ENCODE data around the gene CYB561A3. TPM values are rescaled to one million over a fixed set of nuclear protein-coding genes. Genes with fewer than 3 reads are reported as not detected.

Gene CYB561A3
- total RNA-seq, 4 donors from 2014 or later: 11.3 to 43.6 (median 21.2) TPM

DNA sequence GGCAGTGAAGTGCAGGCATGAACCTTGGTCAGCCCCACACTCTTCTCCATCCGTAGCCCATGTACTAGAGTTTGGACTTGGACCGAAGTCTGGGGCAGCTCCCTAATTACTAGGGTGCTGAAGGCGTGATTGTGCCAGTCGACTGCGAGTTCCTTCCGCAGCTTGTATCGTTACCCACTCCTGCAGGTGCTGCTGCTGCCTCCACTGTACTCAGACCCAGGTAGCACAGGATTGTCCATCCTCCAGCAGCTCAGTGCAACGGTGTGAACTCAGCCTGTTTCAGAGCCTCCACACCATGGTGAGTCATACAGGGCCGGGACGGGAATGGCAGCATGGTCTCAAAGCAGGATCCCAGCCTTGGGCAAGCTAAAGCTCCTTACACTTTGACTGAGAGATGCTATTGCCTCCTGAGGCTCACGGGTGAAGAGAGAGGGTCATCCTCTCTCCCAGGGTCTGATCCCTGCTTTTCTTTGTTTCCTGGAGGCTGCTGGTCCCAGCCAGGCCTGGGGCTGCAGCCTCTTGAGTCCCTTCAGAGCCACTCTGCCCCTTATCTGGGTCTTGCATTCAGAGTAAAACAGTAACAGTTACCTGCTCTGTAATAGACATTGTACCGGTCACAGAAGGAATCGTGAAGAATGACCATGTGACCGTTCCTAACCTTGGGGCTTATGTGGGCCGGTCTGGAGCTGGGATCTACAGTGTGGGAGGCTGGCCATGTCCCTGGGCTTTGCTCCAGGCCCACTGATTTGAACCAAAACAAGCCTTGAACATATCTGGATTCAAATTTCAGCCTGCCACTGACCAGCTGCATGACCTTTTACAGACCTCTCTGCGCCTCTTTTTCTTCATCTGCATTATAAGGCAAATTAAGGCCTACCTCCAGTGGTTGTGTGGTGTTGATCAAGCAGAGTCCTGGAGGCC, 27.0 kb downstream of the CYB561A3 start:
- intact Hi-C loops (cut with DNase I; ENCODE audit: low total_unique reads): no loop called here
- Histone ChIP-seq H3K27ac (peak overlapping the region; percentile 55 to 93), H3K36me3 (no peaks in the 10 kb centered on the region), H3K9me3 (no peaks in the 10 kb centered on the region), H3K27me3 (no peaks in the 10 kb centered on the region), H3K4me1 (peaks cover 0 to 21% of the 10 kb centered on the region in 2 donors), H3K4me3 (no peak overlapping the region)
- no peak for DNase-seq
- no peak for TF ChIP-seq POLR2A (IDR thresholded peaks at IDR 0.05)
- TF ChIP-seq, protein P1, sequence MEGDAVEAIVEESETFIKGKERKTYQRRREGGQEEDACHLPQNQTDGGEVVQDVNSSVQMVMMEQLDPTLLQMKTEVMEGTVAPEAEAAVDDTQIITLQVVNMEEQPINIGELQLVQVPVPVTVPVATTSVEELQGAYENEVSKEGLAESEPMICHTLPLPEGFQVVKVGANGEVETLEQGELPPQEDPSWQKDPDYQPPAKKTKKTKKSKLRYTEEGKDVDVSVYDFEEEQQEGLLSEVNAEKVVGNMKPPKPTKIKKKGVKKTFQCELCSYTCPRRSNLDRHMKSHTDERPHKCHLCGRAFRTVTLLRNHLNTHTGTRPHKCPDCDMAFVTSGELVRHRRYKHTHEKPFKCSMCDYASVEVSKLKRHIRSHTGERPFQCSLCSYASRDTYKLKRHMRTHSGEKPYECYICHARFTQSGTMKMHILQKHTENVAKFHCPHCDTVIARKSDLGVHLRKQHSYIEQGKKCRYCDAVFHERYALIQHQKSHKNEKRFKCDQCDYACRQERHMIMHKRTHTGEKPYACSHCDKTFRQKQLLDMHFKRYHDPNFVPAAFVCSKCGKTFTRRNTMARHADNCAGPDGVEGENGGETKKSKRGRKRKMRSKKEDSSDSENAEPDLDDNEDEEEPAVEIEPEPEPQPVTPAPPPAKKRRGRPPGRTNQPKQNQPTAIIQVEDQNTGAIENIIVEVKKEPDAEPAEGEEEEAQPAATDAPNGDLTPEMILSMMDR (IDR thresholded peaks at IDR 0.05): no peak

DNA sequence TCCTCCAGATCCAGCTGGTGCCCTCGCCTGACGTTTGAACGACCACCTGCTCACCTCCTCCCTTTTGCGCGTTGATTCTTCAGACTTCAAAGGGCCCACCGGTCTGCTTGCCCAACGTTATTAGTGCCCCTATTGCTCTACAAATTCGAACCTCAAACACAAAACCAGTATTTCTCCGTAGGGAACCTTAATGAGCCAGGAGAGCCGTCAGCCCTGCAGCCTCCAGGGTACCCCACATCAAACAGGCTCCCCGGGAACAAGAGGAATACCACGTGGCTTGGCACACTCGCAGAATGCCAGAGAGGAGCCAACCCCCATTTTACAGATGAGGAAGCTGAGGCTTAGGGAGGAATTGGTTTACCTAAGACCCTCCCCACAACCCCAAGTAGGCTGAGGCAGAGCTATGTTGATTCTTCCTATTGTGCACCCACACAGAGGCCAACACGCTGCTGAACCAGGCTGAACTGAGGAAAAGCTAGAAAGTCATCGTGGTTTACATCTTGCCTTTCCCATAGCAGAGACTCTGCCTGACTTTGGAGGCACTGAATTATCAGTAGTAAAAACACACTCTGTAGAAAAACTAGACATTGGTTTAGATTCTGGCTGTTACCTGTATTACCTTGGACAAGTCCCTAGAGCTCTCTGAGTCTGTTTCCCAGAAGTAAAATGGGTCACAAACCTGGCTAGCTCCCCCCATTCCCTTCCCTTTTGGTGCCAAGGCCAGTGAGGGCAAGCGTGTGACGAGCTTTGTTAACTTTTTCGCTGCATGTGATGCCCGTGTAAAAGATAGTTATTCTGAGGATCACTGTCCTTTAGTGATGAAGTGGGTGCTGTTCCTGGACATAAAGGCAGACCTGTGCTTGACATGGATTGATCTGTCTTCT, 27.9 kb downstream of the CYB561A3 start:
- TF ChIP-seq POLR2A (IDR thresholded peaks at IDR 0.05): no peak
- TF ChIP-seq, protein P1 (IDR thresholded peaks at IDR 0.05): no peak
- Histone ChIP-seq H3K27me3 (no peaks in the 10 kb centered on the region), H3K27ac (peak overlapping the region; percentile 86 to 93), H3K36me3 (no peaks in the 10 kb centered on the region), H3K9me3 (no peaks in the 10 kb centered on the region), H3K4me3 (peak overlapping the region; percentile 67 to 92), H3K4me1 (peaks cover 0 to 21% of the 10 kb centered on the region in 2 donors)
- intact Hi-C loops (cut with DNase I; ENCODE audit: low total_unique reads): no loop called here
- DNase-seq: no peak

DNA sequence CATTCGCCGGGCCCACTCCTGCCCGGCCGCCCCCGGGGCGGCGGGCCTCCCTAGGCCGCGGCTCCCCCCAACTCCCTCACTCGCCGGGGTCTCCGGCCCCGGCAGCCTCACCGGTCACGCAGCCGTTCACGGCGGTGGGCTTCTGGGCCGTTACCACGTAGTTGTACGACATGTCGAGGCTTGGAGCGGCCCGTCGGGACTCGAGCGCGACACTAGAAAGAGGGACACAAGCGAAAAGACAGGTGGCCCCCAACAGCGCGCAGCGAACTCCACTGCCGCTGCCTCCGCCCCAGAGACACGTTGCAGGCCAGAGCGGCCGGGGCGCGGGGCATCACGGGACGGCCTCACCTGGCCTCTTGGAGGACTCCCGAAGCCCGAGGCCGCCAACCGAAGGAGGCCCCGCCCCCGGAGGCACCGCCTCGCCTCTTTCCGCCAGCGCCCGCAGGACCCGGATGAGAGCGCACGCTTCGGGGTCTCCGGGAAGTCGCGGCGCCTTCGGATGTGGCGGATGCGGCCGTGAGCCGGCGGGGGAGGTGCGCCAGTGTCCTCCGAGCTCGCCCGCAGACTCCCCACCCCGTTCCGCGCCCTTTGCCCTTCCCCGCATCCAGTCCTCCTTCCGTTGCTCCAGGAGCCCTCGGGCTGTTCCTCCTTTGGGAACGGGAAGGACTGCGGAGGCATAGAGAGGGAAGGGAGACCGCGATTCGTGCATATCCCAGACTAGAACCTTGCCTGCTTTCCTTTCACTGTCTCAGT, 28.7 kb downstream of the CYB561A3 start, which contains the start of the genes DDB1 and TKFC:
Gene DDB1 (minus strand): TSS at position 309 of the 753 bp plus-strand sequence. CDS start 137 bp downstream, at position 172.
Gene TKFC (plus strand): TSS at position 432 of the 753 bp plus-strand sequence. CDS start 1,501 bp downstream, outside the sequence.
- peak; percentile 82 to 87 for TF ChIP-seq POLR2A (IDR thresholded peaks at IDR 0.05)
- TF ChIP-seq, protein P1 (IDR thresholded peaks at IDR 0.05): peak in 2 of 4 experiments; percentile 21 to 34
- peaks cover 0 to 21% of the 10 kb centered on the region in 2 donors for H3K4me1 ChIP-seq
- no peaks in the 10 kb centered on the region for H3K27me3 ChIP-seq
- peak within 1 kb of the TSS; percentile 67 to 92 for H3K4me3 ChIP-seq
- peak within 1 kb of the TSS; percentile 86 to 93 for H3K27ac ChIP-seq
- DNase-seq: peak; percentile 94 to 96
- no peaks in the 10 kb centered on the region for H3K36me3 ChIP-seq
- no peaks in the 10 kb centered on the region for H3K9me3 ChIP-seq
- intact Hi-C loops (cut with DNase I; ENCODE audit: low total_unique reads): no loop called here

DNA sequence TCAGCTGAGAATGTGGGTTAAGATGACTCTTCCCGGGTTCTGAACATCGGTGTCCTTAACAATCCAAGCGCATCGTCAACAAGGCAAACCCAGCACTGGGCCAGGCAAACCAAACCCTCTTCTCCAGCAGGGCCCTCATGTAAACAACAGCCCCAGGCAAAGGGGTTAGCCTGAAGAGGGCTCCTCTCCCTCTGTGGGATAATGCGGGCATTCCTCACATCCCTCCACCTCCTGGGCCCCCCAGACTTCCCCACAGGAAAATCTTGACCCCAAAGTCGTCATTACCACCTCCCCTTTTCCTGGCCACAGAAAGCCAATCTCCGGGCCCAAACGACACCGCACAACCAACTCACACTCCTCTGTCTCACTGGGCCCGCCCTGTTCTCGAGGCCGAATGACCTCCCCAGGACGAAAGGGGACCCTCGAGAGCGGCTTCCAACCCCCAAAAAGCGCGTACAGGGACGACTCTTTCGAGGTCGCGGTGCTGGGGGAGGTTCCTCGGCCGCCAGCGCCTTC, 29.3 kb downstream of the CYB561A3 start:
- peaks cover 0 to 21% of the 10 kb centered on the region in 2 donors for H3K4me1 ChIP-seq
- intact Hi-C loops (cut with DNase I; ENCODE audit: low total_unique reads): no loop called here

More for the DNA sequence above, 29.3 kb downstream of the CYB561A3 start:
- no peaks in the 10 kb centered on the region for H3K36me3 ChIP-seq
- TF ChIP-seq POLR2A (IDR thresholded peaks at IDR 0.05): no peak
- TF ChIP-seq, protein P1 (IDR thresholded peaks at IDR 0.05): no peak
- no peak for DNase-seq
- H3K9me3 ChIP-seq: no peaks in the 10 kb centered on the region
- H3K4me3 ChIP-seq: peak overlapping the region; percentile 67 to 92
- no peaks in the 10 kb centered on the region for H3K27me3 ChIP-seq
- H3K27ac ChIP-seq: peak overlapping the region; percentile 86 to 93
